ENCODE data around the gene TENM3. TPM values are rescaled to one million over a fixed set of nuclear protein-coding genes. Genes with fewer than 3 reads are reported as not detected.

The TENM3 gene
- total and polyA plus RNA-seq, 2 donors from 2014 or later, result 0.58 to 6.8 TPM

GRCh38 chr4:182425302-182425701 lies 182.1 kb downstream of the TENM3 start:
- FAIRE-seq, result no peak
- no peak overlapping the region for H3K27ac ChIP-seq (ENCODE audit: low read depth in 2 of 2, low read length in 2 of 2)
- no peaks in the 10 kb centered on the region for H3K36me3 ChIP-seq (ENCODE audit: control insufficient read depth in 2 of 3, insufficient read depth in 3 of 3, low read length in 3 of 3)
- H3K9ac ChIP-seq (ENCODE audit: low read length in 3 of 3), result no peak overlapping the region
- no peak for DNase-seq
- H3K4me3 ChIP-seq (ENCODE audit: low read length in 3 of 3), result no peak overlapping the region
- intact Hi-C loops (cut with DNase I), result no loop called here
- no peaks in the 10 kb centered on the region for H3K9me3 ChIP-seq (ENCODE audit: control insufficient read depth in 2 of 3, insufficient read depth in 1 of 3, low read length in 3 of 3)
- no peak for TF ChIP-seq CTCF (IDR thresholded peaks at IDR 0.05; ENCODE audit: borderline replicate concordance, extremely low read depth, insufficient read depth)
- no peaks in the 10 kb centered on the region for H3K27me3 ChIP-seq (ENCODE audit: control insufficient read depth, insufficient read depth, low read length)
- H3K4me1 ChIP-seq (ENCODE audit: control insufficient read depth in 2 of 3, insufficient read depth in 2 of 3, low read depth in 1 of 3, low read length in 3 of 3), result no peaks in the 10 kb centered on the region

GRCh38 chr4:182426901-182427300 lies 183.7 kb downstream of the TENM3 start:
- Histone ChIP-seq H3K27me3 (ENCODE audit: control insufficient read depth, insufficient read depth, low read length) (no peaks in the 10 kb centered on the region), H3K4me3 (ENCODE audit: low read length in 3 of 3) (no peak overlapping the region), H3K36me3 (ENCODE audit: control insufficient read depth in 2 of 3, insufficient read depth in 3 of 3, low read length in 3 of 3) (no peaks in the 10 kb centered on the region), H3K4me1 (ENCODE audit: control insufficient read depth in 2 of 3, insufficient read depth in 2 of 3, low read depth in 1 of 3, low read length in 3 of 3) (no peaks in the 10 kb centered on the region), H3K27ac (ENCODE audit: low read depth in 2 of 2, low read length in 2 of 2) (no peak overlapping the region), H3K9ac (ENCODE audit: low read length in 3 of 3) (no peak overlapping the region), H3K9me3 (ENCODE audit: control insufficient read depth in 2 of 3, insufficient read depth in 1 of 3, low read length in 3 of 3) (no peaks in the 10 kb centered on the region)
- TF ChIP-seq CTCF (IDR thresholded peaks at IDR 0.05; ENCODE audit: borderline replicate concordance, extremely low read depth, insufficient read depth), result no peak
- FAIRE-seq (no peak), DNase-seq (no peak)
- intact Hi-C loops (cut with DNase I), result no loop called here

GRCh38 chr4:182427554-182427953 lies 184.4 kb downstream of the TENM3 start:
- no peak overlapping the region for H3K9ac ChIP-seq (ENCODE audit: low read length in 3 of 3)
- FAIRE-seq (no peak), DNase-seq (peak in 2 of 5 donors; percentile 22 to 61)
- TF ChIP-seq CTCF (IDR thresholded peaks at IDR 0.05; ENCODE audit: borderline replicate concordance, extremely low read depth, insufficient read depth), result no peak
- H3K4me1 ChIP-seq (ENCODE audit: control insufficient read depth in 2 of 3, insufficient read depth in 2 of 3, low read depth in 1 of 3, low read length in 3 of 3), result no peaks in the 10 kb centered on the region
- H3K27me3 ChIP-seq (ENCODE audit: control insufficient read depth, insufficient read depth, low read length), result no peaks in the 10 kb centered on the region
- intact Hi-C loops (cut with DNase I), result no loop called here
- no peaks in the 10 kb centered on the region for H3K9me3 ChIP-seq (ENCODE audit: control insufficient read depth in 2 of 3, insufficient read depth in 1 of 3, low read length in 3 of 3)
- no peaks in the 10 kb centered on the region for H3K36me3 ChIP-seq (ENCODE audit: control insufficient read depth in 2 of 3, insufficient read depth in 3 of 3, low read length in 3 of 3)
- no peak overlapping the region for H3K27ac ChIP-seq (ENCODE audit: low read depth in 2 of 2, low read length in 2 of 2)
- no peak overlapping the region for H3K4me3 ChIP-seq (ENCODE audit: low read length in 3 of 3)

GRCh38 chr4:182429896-182430295 lies 186.7 kb downstream of the TENM3 start:
- H3K4me1 ChIP-seq (ENCODE audit: control insufficient read depth in 2 of 3, insufficient read depth in 2 of 3, low read depth in 1 of 3, low read length in 3 of 3), result no peaks in the 10 kb centered on the region
- no peaks in the 10 kb centered on the region for H3K36me3 ChIP-seq (ENCODE audit: control insufficient read depth in 2 of 3, insufficient read depth in 3 of 3, low read length in 3 of 3)
- no peak overlapping the region for H3K4me3 ChIP-seq (ENCODE audit: low read length in 3 of 3)
- no peak overlapping the region for H3K9ac ChIP-seq (ENCODE audit: low read length in 3 of 3)
- DNase-seq (no peak), FAIRE-seq (no peak)
- intact Hi-C loops (cut with DNase I), result no loop called here
- H3K9me3 ChIP-seq (ENCODE audit: control insufficient read depth in 2 of 3, insufficient read depth in 1 of 3, low read length in 3 of 3), result no peaks in the 10 kb centered on the region
- TF ChIP-seq CTCF (IDR thresholded peaks at IDR 0.05; ENCODE audit: borderline replicate concordance, extremely low read depth, insufficient read depth), result no peak
- no peak overlapping the region for H3K27ac ChIP-seq (ENCODE audit: low read depth in 2 of 2, low read length in 2 of 2)
- no peaks in the 10 kb centered on the region for H3K27me3 ChIP-seq (ENCODE audit: control insufficient read depth, insufficient read depth, low read length)
